GM23248 (cell line): ENCODE measurements around the gene PDIA5. TPM values are rescaled to one million over a fixed set of nuclear protein-coding genes. Genes with fewer than 3 reads are reported as not detected.
"Not testable (repeated sequence)": the region's sequence is repeated elsewhere in the genome, so short reads cannot be mapped to it uniquely, and the experiment has no call there.

Experiments
- DNase-seq: peaks from one replicate; pipeline ENCODE4 v3.0.0-alpha.2; 2015
- H2AFZ ChIP-seq: fragments of 200-600 bp; sonication (generic); 2 replicates; pipeline ENCODE4 v1.6.1; 2016; ENCODE audit warnings: antibody characterized with exemption
- H3F3A ChIP-seq: fragments of 200-600 bp; sonication (generic); 2 replicates; pipeline ENCODE4 v1.6.1; 2016; ENCODE audit warnings: mild to moderate bottlenecking, antibody characterized with exemption, mixed run types; ENCODE audit not compliant: insufficient read depth
- H3K27ac ChIP-seq: fragments of 200-600 bp; sonication (generic); 2 replicates; pipeline ENCODE4 v1.5.1; 2016; ENCODE audit warnings: mild to moderate bottlenecking
- H3K27me3 ChIP-seq: fragments of 200-600 bp; sonication (generic); replicated peaks from 2 replicates; pipeline ENCODE4 v1.6.1; 2016; ENCODE audit warnings: mild to moderate bottlenecking; ENCODE audit not compliant: insufficient read depth
- H3K36me3 ChIP-seq: fragments of 200-600 bp; sonication (generic); 2 replicates; pipeline ENCODE4 v1.6.1; 2016; ENCODE audit warnings: low read depth, mild to moderate bottlenecking
- H3K4me1 ChIP-seq: fragments of 200-600 bp; sonication (generic); 2 replicates; pipeline ENCODE4 v1.6.1; 2016; ENCODE audit warnings: mild to moderate bottlenecking; ENCODE audit not compliant: insufficient read depth
- H3K4me2 ChIP-seq: fragments of 200-600 bp; sonication (generic); one replicate; pipeline ENCODE4 v1.6.1; 2016; ENCODE audit warnings: mild to moderate bottlenecking; ENCODE audit not compliant: unreplicated experiment
- H3K4me3 ChIP-seq: fragments of 200-600 bp; sonication (generic); 2 replicates; pipeline ENCODE4 v1.5.1; 2016; ENCODE audit warnings: mild to moderate bottlenecking
- H3K79me2 ChIP-seq: fragments of 200-600 bp; sonication (generic); 2 replicates; pipeline ENCODE4 v1.6.1; 2016; ENCODE audit warnings: mild to moderate bottlenecking; ENCODE audit not compliant: insufficient read depth
- H3K9ac ChIP-seq: fragments of 200-600 bp; sonication (generic); 2 replicates; pipeline ENCODE4 v1.6.1; 2016; ENCODE audit warnings: mild to moderate bottlenecking
- H3K9me2 ChIP-seq: fragments of 200-600 bp; sonication (generic); 2 replicates; pipeline ENCODE4 v1.6.1; 2016; ENCODE audit warnings: mixed run types, mild to moderate bottlenecking, moderate library complexity; ENCODE audit not compliant: insufficient read depth
- H3K9me3 ChIP-seq: fragments of 200-600 bp; sonication (generic); one replicate; pipeline ENCODE4 v1.6.1; 2017; ENCODE audit warnings: low read depth
- H4K20me1 ChIP-seq: fragments of 200-600 bp; sonication (generic); 2 replicates; pipeline ENCODE4 v1.6.0; 2016; ENCODE audit not compliant: insufficient read depth
- EZH2 ChIP-seq: fragments of 200-600 bp; sonication (generic); IDR thresholded peaks from 2 replicates; pipeline ENCODE4 v1.6.1; 2018; ENCODE audit warnings: antibody characterized with exemption, mild to moderate bottlenecking; ENCODE audit not compliant: insufficient read depth, poor library complexity, severe bottlenecking
- EZH2phosphoT487 ChIP-seq: fragments of 200-600 bp; sonication (generic); IDR thresholded peaks from 2 replicates; pipeline ENCODE4 v1.6.1; 2018; ENCODE audit warnings: antibody characterized with exemption, moderate library complexity, mild to moderate bottlenecking, low read depth; ENCODE audit not compliant: insufficient read depth
- WGBS, 2 experiments: methylation state at CpG; one replicate each; pipeline ENCODE4 v1.1.6; 2015 to 2017; ENCODE audit warnings: low lambda C conversion rate in 2 of 2, low coverage in 1 of 2; ENCODE audit errors: missing lambda C conversion rate in 2 of 2; 5-methylcytosine and 5-hydroxymethylcytosine counted together
- in situ Hi-C: fragments of 300-500 bp; cut with MboI; formaldehyde crosslinking; loops from 2 replicates; pipeline ENCODE4 v1.15.0; 2020
- polyA plus RNA-seq: library from polyadenylated mRNA; unstranded; fragments of >200 nt; fragmentation: Nextera tagmentation; extraction: Ambion mirVana; gene quantifications from 2 replicates; pipeline ENCODE4 v1.2.1, GENCODE V29; 2016
- total RNA-seq: library from RNA; depleted of rRNA; stranded (reverse); fragments of >200 nt; shearing (Covaris generic); gene quantifications from 2 replicates; pipeline ENCODE4 v1.2.3, GENCODE V29; 2014

The PDIA5 gene
- total and polyA plus RNA-seq, 2 experiments from 2014 or later: 49.1 to 57.3 TPM

GRCh38 chr3:123150449-123151215 lies 83.8 kb downstream of the PDIA5 start:
- Histone ChIP-seq H3F3A (no peaks in the 10 kb centered on the region), H3K9me2 (no peaks in the 10 kb centered on the region), H3K4me1 (no peaks in the 10 kb centered on the region), H3K27ac (no peak overlapping the region), H3K4me2 (no peak overlapping the region), H3K9ac (no peak overlapping the region), H3K27me3 (no peaks in the 10 kb centered on the region), H4K20me1 (no peaks in the 10 kb centered on the region), H3K9me3 (no peaks in the 10 kb centered on the region), H3K79me2 (no peaks in the 10 kb centered on the region), H3K4me3 (no peak overlapping the region), H2AFZ (no peak overlapping the region), H3K36me3 (peaks cover 28% of the 10 kb centered on the region; the same call in 1 of the 2 replicates)
- WGBS, 2 experiments: 86 to 88% methylated on average over 11 to 15 of the region's 15 CpGs
- DNase-seq: no peak
- TF ChIP-seq EZH2: no peak
- no peak for TF ChIP-seq EZH2phosphoT487
- in situ Hi-C loops: no loop called here

GRCh38 chr3:123151251-123151705 lies 84.5 kb downstream of the PDIA5 start:
- H3K27ac ChIP-seq: no peak overlapping the region
- in situ Hi-C loops: no loop called here
- peaks cover 22% of the 10 kb centered on the region; the same call in 1 of the 2 replicates for H3K36me3 ChIP-seq
- TF ChIP-seq EZH2: no peak
- TF ChIP-seq EZH2phosphoT487: no peak
- WGBS, 2 experiments: 82 to 88% methylated on average over 7 of the region's 7 CpGs
- no peak overlapping the region for H3K9ac ChIP-seq
- no peak overlapping the region for H2AFZ ChIP-seq
- no peaks in the 10 kb centered on the region for H3K9me3 ChIP-seq
- DNase-seq: no peak
- H3F3A ChIP-seq: no peaks in the 10 kb centered on the region
- no peaks in the 10 kb centered on the region for H3K27me3 ChIP-seq
- H4K20me1 ChIP-seq: no peaks in the 10 kb centered on the region
- no peaks in the 10 kb centered on the region for H3K4me1 ChIP-seq
- no peaks in the 10 kb centered on the region for H3K9me2 ChIP-seq
- no peaks in the 10 kb centered on the region for H3K79me2 ChIP-seq
- no peak overlapping the region for H3K4me3 ChIP-seq
- H3K4me2 ChIP-seq: no peak overlapping the region

DNA sequence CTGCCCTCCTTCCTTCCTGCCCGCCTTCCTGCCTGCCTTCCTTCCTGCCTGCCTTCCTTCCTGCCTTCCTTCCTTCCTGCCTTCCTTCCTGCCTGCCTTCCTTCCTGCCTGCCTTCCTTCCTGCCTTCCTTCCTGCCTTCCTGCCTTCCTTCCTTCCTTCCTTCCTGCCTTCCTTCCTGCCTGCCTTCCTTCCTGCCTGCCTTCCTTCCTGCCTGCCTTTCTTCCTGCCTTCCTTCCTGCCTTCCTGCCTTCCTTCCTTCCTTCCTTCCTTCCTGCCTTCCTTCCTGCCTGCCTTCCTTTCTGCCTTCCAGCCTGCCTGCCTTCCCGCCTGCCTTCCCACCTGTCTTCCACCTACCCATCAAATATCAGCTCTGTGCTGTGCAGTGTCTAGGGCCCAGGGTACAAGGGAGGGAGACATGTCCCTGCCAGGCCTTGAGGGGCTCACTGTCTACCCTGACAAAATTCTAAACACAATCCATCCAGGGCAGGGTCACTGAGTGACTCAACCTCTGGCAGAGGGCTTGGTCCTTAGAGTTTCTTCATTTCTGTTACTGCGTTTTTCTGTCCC lies 85.1 kb downstream of the PDIA5 start:
- H3K27me3 ChIP-seq, H4K20me1 ChIP-seq, H3K79me2 ChIP-seq, H3K9me3 ChIP-seq, H2AFZ ChIP-seq, H3K27ac ChIP-seq, in situ Hi-C loops, H3K9ac ChIP-seq, H3K4me3 ChIP-seq, H3K9me2 ChIP-seq, H3K4me1 ChIP-seq, DNase-seq, H3F3A ChIP-seq, H3K4me2 ChIP-seq: not testable (repeated sequence)
- 87 to 96% methylated on average over 2 to 3 of the region's 3 CpGs for WGBS, 2 experiments
- H3K36me3 ChIP-seq: peaks cover 17% of the 10 kb centered on the region; the same call in 1 of the 2 replicates

GRCh38 chr3:123152687-123153086 lies 85.9 kb downstream of the PDIA5 start:
- Histone ChIP-seq H3K27ac (no peak overlapping the region), H2AFZ (no peak overlapping the region), H3K9me2 (no peaks in the 10 kb centered on the region), H3K4me3 (no peak overlapping the region), H3K79me2 (no peaks in the 10 kb centered on the region), H4K20me1 (no peaks in the 10 kb centered on the region), H3K4me2 (no peak overlapping the region), H3K27me3 (no peaks in the 10 kb centered on the region), H3F3A (no peaks in the 10 kb centered on the region), H3K4me1 (no peaks in the 10 kb centered on the region), H3K9ac (no peak overlapping the region), H3K9me3 (no peaks in the 10 kb centered on the region), H3K36me3 (0 out of 2 replicates have a peak, but pooled peaks cover 14% of the 10 kb centered on the region)
- no peak for DNase-seq
- TF ChIP-seq EZH2phosphoT487 (no peak), EZH2 (no peak)
- in situ Hi-C loops: no loop called here
- WGBS, 2 experiments: 99 to 100% methylated on average over 3 of the region's 3 CpGs
